DND-41 (cell line): ENCODE measurements around the gene LETM1.

ENCODE experiments used
- ATAC-seq: fragments of 200-7000 bp; cut with Tn5 transposase; 3 replicates; pipeline ENCODE4 v1.9.1; 2021; ENCODE audit warnings: low read depth; ENCODE audit not compliant: insufficient read depth
- DNase-seq: peaks from one replicate; pipeline ENCODE4 v3.0.0-alpha.2; 2020
- H2AFZ ChIP-seq: 2 replicates; pipeline ENCODE4 v1.6.0; 2012; ENCODE audit warnings: low read depth, low read length
- H3K27ac ChIP-seq: 2 replicates; pipeline ENCODE4 v1.5.1; 2012; ENCODE audit warnings: low read length, inconsistent platforms
- H3K27me3 ChIP-seq: fragments of 200-600 bp; sonication (generic); 2 replicates; pipeline ENCODE4 v1.6.0; 2012; ENCODE audit warnings: low read length, mild to moderate bottlenecking, inconsistent platforms; ENCODE audit not compliant: insufficient read depth, poor library complexity
- H3K36me3 ChIP-seq: 2 replicates; pipeline ENCODE4 v1.5.1; 2012; ENCODE audit warnings: low read length, inconsistent platforms; ENCODE audit not compliant: insufficient read depth
- H3K4me1 ChIP-seq: 2 replicates; pipeline ENCODE4 v1.5.1; 2012; ENCODE audit warnings: mild to moderate bottlenecking, low read length; ENCODE audit not compliant: insufficient read depth
- H3K4me2 ChIP-seq: 2 replicates; pipeline ENCODE4 v1.6.0; 2012; ENCODE audit warnings: mild to moderate bottlenecking, moderate library complexity, low read length, inconsistent platforms; ENCODE audit not compliant: insufficient read depth
- H3K4me3 ChIP-seq, 2 experiments: fragments of 200-600 bp in 1 of 2; shearing (Covaris generic) in 1 of 2; 2 replicates each; pipeline ENCODE4 v1.5.1; 2012 to 2016; ENCODE audit warnings: inconsistent platforms in 2 of 2, low read length in 2 of 2, mild to moderate bottlenecking in 2 of 2, low read depth in 1 of 2, moderate library complexity in 1 of 2
- H3K79me2 ChIP-seq: 2 replicates; pipeline ENCODE4 v1.6.0; 2012; ENCODE audit warnings: low read length, inconsistent platforms; ENCODE audit not compliant: insufficient read depth
- H3K9ac ChIP-seq: 2 replicates; pipeline ENCODE4 v1.6.0; 2012; ENCODE audit warnings: low read depth, mild to moderate bottlenecking, inconsistent platforms, low read length, moderate library complexity
- H3K9me3 ChIP-seq: 2 replicates; pipeline ENCODE4 v1.5.1; 2012; ENCODE audit warnings: low read length, moderate library complexity, mild to moderate bottlenecking, inconsistent platforms; ENCODE audit not compliant: insufficient read depth, severe bottlenecking
- H4K20me1 ChIP-seq: 2 replicates; pipeline ENCODE4 v1.6.0; 2012; ENCODE audit warnings: low read length; ENCODE audit not compliant: insufficient read depth
- CTCF ChIP-seq: IDR thresholded peaks from 2 replicates; pipeline ENCODE4 v1.5.1; 2012; ENCODE audit warnings: borderline replicate concordance, low read length, moderate library complexity, mild to moderate bottlenecking; ENCODE audit not compliant: poor library complexity, severe bottlenecking; ENCODE audit errors: extremely low read depth
- EZH2 ChIP-seq: IDR thresholded peaks from 3 replicates; pipeline ENCODE4 v1.6.1; 2012; ENCODE audit warnings: borderline replicate concordance, low read depth, mild to moderate bottlenecking, moderate library complexity, low read length, inconsistent platforms; ENCODE audit not compliant: severe bottlenecking

The LETM1 gene

GRCh38 chr4:1805493-1806222, 50.3 kb downstream of the LETM1 start:
- Histone ChIP-seq H3K4me3 (no peak overlapping the region), H3K4me2 (no peak overlapping the region), H3K4me1 (no peaks in the 10 kb centered on the region), H3K36me3 (peaks cover 4% of the 10 kb centered on the region; the same call in 1 of the 2 replicates), H3K27me3 (no peaks in the 10 kb centered on the region), H3K79me2 (no peaks in the 10 kb centered on the region), H2AFZ (no peak overlapping the region), H4K20me1 (peaks cover 14% of the 10 kb centered on the region), H3K27ac (no peak overlapping the region), H3K9me3 (no peaks in the 10 kb centered on the region), H3K9ac (no peak overlapping the region)
- ATAC-seq (no peak), DNase-seq (no peak)
- no peak for TF ChIP-seq CTCF
- no peak for TF ChIP-seq EZH2

DNA sequence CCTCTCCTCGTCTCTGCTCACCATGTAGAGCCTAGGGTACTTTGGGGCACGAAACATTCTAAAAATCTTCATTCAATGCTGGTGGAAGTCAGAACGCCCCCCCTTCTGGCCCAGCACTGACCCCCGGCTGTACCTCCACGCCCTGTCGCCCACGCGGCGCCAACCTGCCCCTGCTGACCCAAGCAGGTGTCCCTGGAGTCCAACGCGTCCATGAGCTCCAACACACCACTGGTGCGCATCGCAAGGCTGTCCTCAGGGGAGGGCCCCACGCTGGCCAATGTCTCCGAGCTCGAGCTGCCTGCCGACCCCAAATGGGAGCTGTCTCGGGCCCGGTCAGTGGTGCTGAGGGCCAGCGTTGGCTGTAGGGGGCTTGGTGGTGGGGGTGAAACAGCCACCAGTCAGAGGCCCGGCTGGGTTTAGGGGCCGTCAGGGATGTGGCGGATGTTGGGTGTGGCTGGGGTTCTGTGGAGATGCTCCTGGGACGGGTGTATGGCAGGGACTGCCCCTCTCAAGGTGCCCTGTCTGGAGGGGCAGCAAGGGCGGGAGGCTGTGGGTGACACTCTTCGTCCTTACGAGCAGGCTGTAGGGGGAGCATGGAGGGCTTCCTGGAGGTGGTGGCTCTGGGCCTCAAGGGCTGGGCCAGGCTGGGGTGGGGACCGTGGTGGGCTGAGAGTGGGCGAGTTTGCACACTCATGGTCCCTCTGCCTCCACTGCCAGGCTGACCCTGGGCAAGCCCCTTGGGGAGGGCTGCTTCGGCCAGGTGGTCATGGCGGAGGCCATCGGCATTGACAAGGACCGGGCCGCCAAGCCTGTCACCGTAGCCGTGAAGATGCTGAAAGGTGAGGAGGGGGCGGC, 51.1 kb downstream of the LETM1 start:
- Histone ChIP-seq H3K36me3 (no peaks in the 10 kb centered on the region), H2AFZ (no peak overlapping the region), H3K27ac (no peak overlapping the region), H3K4me2 (no peak overlapping the region), H3K9me3 (no peaks in the 10 kb centered on the region), H3K79me2 (no peaks in the 10 kb centered on the region), H3K9ac (no peak overlapping the region), H4K20me1 (peaks cover 8% of the 10 kb centered on the region), H3K4me1 (no peaks in the 10 kb centered on the region), H3K4me3 (no peak overlapping the region), H3K27me3 (no peaks in the 10 kb centered on the region)
- ATAC-seq (no peak), DNase-seq (no peak)
- TF ChIP-seq EZH2 (no peak), CTCF (no peak)

GRCh38 chr4:1803523-1804423, 52.2 kb downstream of the LETM1 start:
- TF ChIP-seq CTCF (no peak), EZH2 (no peak)
- H3K27ac ChIP-seq, result no peak overlapping the region
- no peaks in the 10 kb centered on the region for H3K36me3 ChIP-seq

More at GRCh38 chr4:1803523-1804423, 52.2 kb downstream of the LETM1 start:
- no peaks in the 10 kb centered on the region; the same call in 1 of the 2 replicates for H4K20me1 ChIP-seq
- H3K9ac ChIP-seq, result no peak overlapping the region
- no peaks in the 10 kb centered on the region for H3K79me2 ChIP-seq
- no peak overlapping the region for H3K4me2 ChIP-seq
- no peak for ATAC-seq
- H3K27me3 ChIP-seq, result no peaks in the 10 kb centered on the region
- H3K4me3 ChIP-seq, result no peak overlapping the region
- no peaks in the 10 kb centered on the region for H3K9me3 ChIP-seq
- H2AFZ ChIP-seq, result no peak overlapping the region
- H3K4me1 ChIP-seq, result no peaks in the 10 kb centered on the region
- DNase-seq, result no peak
